ENCODE measurements around the gene NKAPL.

The NKAPL gene

DNA sequence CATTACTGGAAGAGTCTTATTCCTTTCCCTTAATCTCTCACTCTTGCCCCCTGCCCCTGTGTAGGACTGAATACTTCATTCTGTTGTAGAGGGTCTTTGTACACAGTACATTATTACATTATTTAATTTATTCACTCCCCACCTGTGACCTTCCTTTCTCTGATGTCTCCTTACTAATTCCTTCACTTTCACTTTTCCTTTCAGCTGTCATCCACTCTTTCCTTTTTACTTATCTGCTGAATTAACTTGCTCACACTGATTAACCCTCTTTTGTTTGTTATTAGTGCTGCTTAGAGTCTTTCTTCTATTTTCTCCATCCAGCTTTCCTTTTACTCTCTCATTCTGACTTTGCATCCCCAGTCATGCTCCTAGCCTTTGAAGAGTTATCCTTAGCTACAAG is 15.8 kb downstream of the NKAPL start:
- no peak overlapping the region for H3K4me3 ChIP-seq (ENCODE audit: low read depth, low read length)
- H3K27ac ChIP-seq = no peak overlapping the region
- in situ Hi-C loops (cut with HindIII; ENCODE audit: low pct_ligation_motif_present, low sequenced_read_pairs) = no loop called here
- TF ChIP-seq, protein P1, sequence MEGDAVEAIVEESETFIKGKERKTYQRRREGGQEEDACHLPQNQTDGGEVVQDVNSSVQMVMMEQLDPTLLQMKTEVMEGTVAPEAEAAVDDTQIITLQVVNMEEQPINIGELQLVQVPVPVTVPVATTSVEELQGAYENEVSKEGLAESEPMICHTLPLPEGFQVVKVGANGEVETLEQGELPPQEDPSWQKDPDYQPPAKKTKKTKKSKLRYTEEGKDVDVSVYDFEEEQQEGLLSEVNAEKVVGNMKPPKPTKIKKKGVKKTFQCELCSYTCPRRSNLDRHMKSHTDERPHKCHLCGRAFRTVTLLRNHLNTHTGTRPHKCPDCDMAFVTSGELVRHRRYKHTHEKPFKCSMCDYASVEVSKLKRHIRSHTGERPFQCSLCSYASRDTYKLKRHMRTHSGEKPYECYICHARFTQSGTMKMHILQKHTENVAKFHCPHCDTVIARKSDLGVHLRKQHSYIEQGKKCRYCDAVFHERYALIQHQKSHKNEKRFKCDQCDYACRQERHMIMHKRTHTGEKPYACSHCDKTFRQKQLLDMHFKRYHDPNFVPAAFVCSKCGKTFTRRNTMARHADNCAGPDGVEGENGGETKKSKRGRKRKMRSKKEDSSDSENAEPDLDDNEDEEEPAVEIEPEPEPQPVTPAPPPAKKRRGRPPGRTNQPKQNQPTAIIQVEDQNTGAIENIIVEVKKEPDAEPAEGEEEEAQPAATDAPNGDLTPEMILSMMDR (IDR thresholded peaks at IDR 0.05; ENCODE audit: low read depth, low read length, missing control alignments) = no peak
- H3K27me3 ChIP-seq (replicated peaks) = no peaks in the 10 kb centered on the region
- peaks cover 16% of the 10 kb centered on the region for H3K36me3 ChIP-seq (replicated peaks)
- DNase-seq = no peak

DNA sequence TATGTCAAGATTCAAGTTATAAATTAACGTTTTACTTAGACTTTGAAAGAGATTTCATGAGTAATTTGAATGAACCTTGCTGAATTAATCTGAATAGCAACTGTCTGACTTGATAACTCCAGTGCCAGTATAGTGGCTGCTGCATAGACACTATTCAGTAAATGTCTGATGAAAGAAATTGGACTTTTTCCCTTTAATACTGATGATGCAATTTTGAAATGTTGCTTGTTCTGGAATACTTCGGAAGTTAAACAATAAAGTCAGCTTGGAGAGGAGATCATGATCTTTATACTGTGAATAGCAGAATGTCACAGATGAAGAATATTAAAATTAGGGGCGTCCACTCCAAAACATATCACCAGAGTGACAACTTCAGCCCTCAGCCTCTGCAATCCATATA is 18.6 kb downstream of the NKAPL start:
- in situ Hi-C loops (cut with HindIII; ENCODE audit: low pct_ligation_motif_present, low sequenced_read_pairs) = no loop called here
- H3K36me3 ChIP-seq (replicated peaks) = peaks cover 11% of the 10 kb centered on the region

DNA sequence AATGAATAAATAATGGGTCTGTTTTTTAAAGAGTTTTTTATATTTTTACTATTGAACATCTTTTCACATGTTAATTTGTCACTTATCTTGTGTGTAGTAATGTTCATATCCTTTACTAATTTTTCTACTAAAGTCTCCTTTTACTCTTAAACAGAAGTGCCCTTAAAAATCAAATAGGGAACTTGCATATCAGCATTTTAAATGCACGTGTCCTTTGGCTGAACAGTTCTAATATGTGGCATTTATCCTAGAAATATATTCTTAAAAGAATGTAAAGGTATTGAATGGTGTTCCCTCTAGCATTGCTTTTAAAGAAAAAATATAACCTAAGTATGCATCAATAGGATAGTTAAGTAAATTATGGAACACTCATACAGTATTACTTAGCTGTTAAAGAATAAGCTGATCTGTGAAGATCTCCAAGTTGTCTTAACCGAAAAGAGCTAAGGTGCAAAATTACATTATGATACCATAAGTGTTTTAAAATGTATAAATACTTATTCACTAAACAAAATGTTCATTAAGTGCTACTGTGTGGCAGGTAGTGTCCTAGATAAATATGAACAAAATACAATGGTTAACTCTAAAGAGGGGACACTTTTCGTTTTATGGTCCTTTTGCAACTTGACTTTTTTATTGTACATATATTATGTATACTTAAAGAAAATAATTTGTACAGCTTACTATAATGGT is 21.6 kb downstream of the NKAPL start:
- in situ Hi-C loops (cut with HindIII; ENCODE audit: low pct_ligation_motif_present, low sequenced_read_pairs) = no loop called here
- TF ChIP-seq, protein P1 (IDR thresholded peaks at IDR 0.05; ENCODE audit: low read depth, low read length, missing control alignments) = no peak
- no peak overlapping the region for H3K27ac ChIP-seq
- H3K27me3 ChIP-seq (replicated peaks) = no peaks in the 10 kb centered on the region
- peak overlapping the region; percentile 76 for H3K4me3 ChIP-seq (ENCODE audit: low read depth, low read length)
- no peak for DNase-seq
- peaks cover 13% of the 10 kb centered on the region for H3K36me3 ChIP-seq (replicated peaks)

More for the DNA sequence above, 18.6 kb downstream of the NKAPL start:
- no peak for DNase-seq
- Histone ChIP-seq H3K4me3 (ENCODE audit: low read depth, low read length) (no peak overlapping the region), H3K27me3 (replicated peaks) (no peaks in the 10 kb centered on the region), H3K27ac (no peak overlapping the region)
- TF ChIP-seq, protein P1 (IDR thresholded peaks at IDR 0.05; ENCODE audit: low read depth, low read length, missing control alignments) = no peak

DNA sequence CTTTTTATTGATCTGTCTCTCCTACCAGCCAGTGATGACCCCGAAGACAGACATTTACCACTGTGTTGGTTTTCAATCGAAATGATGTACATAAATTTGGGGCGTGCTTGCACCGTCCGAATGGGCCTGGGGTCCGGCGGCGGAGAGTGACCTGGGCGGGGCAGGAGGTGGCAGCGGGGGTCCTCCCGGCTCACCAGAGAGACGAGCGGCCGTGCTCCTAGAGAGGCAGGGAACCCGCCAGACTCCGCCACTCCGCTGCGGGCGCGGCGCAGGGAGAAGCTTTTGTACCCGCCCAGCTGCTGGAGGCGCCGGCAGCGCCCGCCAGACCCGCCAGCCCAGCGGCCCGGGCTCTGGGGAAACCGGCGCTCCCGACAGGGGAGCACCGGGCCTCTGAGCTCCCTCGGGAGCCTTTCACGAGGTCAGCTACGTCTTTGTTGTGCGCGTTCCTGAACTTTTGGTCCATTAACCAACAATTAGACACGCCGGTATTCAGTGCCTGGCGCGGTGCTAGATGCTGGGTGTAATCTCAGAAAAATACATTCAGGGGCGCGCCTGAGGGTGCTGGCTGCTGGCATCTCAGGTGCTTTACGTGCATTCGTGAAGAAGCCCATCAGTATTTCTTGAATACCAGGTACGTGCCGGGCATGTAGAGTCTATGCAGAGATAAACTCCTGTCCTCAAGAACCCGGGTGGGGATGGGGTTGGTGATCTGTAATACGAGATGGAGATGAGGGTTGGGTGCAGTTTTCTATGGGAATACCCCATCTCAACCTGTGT is 22.4 kb downstream of the NKAPL start, which contains the start of gene PGBD1:
PGBD1 (plus strand) TSS at position 285 of the 777 bp plus-strand sequence. CDS start 2,242 bp downstream, outside the sequence.
- peaks cover 15% of the 10 kb centered on the region for H3K36me3 ChIP-seq (replicated peaks)
- in situ Hi-C loops (cut with HindIII; ENCODE audit: low pct_ligation_motif_present, low sequenced_read_pairs) = no loop called here
- no peaks in the 10 kb centered on the region for H3K27me3 ChIP-seq (replicated peaks)
- H3K4me3 ChIP-seq (ENCODE audit: low read depth, low read length) = peak within 1 kb of the TSS; percentile 76
- peak; percentile 46 for DNase-seq
- TF ChIP-seq, protein P1 (IDR thresholded peaks at IDR 0.05; ENCODE audit: low read depth, low read length, missing control alignments) = no peak
- peak within 1 kb of the TSS; percentile 29 for H3K27ac ChIP-seq

DNA sequence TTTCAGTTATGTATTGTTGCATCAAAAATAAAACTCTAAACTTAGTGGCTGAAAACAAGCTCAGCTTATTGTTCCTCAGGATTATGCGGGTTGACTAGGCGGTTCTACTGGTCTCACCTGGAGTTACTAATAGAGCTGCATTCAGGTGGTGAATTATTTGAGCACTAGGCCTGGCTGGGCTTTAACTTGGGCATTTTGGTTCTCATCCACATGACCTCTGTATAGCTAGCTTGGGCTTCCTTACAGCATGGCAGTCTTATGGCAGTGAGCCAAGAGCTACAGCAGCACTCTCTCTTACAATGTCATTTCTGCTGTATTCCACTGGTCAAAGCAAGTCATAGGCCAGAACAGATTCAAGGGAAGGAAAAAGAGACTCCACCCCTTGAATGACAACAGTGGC is 23.8 kb downstream of the NKAPL start:
- in situ Hi-C loops (cut with HindIII; ENCODE audit: low pct_ligation_motif_present, low sequenced_read_pairs) = no loop called here
- Histone ChIP-seq H3K36me3 (replicated peaks) (peaks cover 9% of the 10 kb centered on the region), H3K27me3 (replicated peaks) (no peaks in the 10 kb centered on the region), H3K27ac (no peak overlapping the region), H3K4me3 (ENCODE audit: low read depth, low read length) (no peak overlapping the region)
- TF ChIP-seq, protein P1 (IDR thresholded peaks at IDR 0.05; ENCODE audit: low read depth, low read length, missing control alignments) = no peak
- DNase-seq = peak; percentile 11

Data from brain microvascular endothelial cell (primary cell).